HG02610 (cell line): ENCODE data around the gene VARS2.
"Not testable (repeated sequence)": the region's sequence is repeated elsewhere in the genome, so short reads cannot be mapped to it uniquely, and the experiment has no call there.

Experiments
- ATAC-seq: cut with Tn5 transposase; IDR thresholded peaks from one replicate; pipeline ENCODE4 v1.9.1; 2021; ENCODE audit warnings: mild to moderate bottlenecking, moderate library complexity; ENCODE audit not compliant: unreplicated experiment

VARS2 gene

DNA sequence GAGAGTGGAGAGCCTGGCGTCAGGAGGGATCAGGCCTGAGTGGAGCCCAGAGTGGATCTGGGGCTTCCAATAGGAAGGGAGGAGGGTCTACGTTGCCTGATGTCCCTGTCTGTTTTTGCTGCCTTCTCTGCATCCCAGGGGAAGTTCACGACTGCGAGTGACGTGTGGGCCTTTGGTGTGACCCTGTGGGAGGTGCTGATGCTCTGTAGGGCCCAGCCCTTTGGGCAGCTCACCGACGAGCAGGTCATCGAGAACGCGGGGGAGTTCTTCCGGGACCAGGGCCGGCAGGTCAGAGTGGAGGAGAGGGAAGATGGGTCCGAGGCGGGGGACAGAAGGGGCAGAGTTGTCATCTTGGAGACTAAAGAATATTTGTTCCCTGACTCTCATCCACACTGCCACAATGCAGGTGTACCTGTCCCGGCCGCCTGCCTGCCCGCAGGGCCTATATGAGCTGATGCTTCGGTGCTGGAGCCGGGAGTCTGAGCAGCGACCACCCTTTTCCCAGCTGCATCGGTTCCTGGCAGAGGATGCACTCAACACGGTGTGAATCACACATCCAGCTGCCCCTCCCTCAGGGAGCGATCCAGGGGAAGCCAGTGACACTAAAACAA is 15.2 kb upstream of the VARS2 start:
- ATAC-seq, result no peak

DNA sequence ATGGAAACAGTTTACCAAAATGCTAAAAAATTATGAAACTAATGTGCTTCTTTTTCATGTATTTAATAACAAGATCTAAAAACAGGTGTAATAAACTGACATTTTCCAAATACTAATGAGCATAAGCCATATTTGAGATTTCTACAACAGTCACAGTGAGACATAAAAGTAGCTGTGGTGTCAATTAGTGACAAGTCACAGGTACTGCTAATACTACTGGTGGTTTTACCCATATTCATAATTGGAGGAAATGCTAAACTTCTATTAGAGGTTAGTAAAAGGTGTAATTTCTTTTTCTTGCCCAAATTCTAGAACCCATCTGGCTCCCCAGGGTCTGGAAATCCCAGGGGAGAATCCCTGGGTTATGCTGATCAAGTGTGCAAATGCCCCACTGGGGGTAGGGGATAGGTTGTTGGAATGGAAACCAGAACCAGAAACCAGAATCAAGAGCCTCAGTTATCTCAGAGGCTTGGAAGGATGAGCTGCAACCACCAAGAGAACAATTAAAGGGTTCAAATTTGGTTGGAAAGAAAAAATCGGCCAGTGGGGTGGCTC is 13.1 kb upstream of the VARS2 start:
- ATAC-seq, result no peak

DNA sequence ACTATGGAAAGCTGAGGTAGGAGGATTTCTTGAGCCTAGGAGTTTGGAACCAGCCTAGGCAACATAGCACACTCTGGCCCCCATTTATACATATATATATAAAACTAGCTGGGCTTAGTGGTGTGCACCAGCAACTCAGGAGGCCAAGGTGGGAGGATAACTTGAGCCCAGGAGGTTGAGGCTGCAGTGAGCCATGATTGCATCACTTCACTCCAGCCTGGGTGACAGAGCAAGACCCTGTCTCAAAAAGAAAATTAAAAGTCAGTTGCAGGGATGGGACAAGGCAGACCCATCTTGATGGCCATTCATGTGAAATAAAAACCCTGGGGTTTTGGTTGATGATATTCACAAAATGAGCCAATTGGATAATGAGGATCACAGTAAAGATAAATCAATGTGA is 12.6 kb upstream of the VARS2 start:
- no peak for ATAC-seq

DNA sequence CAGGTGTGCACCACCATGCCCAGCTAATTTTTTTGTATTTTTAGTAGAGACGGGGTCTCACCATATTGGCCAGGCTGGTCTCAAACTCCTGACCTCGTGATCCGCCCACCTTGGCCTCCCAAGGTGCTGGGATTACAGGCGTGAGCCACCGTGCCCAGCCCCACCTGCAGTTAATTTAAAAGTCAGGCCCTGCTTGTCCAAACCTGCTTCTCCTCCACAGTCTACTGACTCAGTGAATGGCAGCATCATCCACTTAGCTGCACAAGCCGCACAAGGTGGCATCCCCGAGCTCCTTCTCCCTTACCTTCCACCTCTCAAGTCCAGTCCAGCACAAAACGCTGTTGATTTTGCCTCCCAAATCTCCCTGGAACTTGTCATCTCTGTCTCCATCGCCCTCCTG is 11.8 kb upstream of the VARS2 start:
- ATAC-seq, result not testable (repeated sequence)

DNA sequence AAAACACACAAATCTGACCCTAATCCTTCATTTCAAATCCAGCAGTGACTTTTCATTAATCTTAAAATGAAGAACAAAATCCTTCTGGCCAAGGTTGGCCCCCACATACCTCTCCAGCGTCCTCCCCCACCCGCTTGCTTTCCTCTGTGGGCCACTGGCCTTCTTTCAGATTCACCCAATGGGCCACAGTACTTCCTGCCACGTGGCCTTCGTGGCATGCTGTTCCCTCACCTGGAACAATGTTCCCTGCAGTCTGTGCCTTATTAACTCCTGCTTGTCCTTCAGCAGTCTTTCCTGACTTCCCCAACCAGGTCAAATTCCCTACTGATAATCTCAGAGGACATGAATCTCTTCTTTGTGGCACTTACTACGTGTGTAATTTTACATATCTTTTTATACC is 11.3 kb upstream of the VARS2 start:
- no peak for ATAC-seq

DNA sequence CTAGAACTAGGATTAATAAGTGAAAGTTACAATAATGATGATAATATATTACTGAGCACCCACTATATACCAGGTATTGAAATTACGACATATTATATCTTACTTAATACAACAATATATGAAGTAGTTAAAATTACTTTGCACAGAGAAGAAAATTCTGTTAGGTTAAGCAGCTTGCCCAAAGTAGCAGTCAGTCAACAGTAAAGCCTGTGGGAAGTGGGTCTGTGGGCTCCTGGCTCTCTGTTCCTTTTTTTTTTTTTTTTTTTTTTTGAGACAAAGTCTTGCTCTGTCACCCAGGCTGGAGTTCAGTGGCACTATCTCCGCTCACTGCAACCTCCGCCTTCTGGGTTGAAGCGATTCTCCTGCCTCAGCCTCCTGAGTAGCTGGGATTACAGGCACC is 10.8 kb upstream of the VARS2 start:
- ATAC-seq, result no peak

DNA sequence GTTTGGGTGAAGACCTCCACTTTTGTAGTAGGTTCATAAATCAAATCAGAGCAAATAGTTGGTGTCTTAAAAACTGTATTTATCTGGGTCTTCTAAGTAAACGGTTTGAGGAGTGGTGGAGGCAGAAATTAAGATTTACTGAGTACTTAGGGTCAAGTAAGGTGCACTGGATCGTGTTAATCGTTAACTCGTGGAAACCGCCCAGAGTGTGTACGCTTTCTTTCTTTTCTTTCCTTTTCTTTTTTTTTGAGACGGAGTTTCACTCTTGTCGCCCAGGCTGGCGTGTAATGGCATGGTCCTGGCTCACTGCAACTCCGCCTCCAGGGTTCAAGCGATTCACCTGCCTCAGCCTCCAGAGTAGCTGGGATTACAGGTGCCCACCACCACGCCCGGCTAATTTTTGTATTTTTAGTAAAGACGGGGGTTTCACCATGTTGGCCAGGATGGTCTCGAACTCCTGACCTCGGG is 6.7 kb upstream of the VARS2 start:
- not testable (repeated sequence) for ATAC-seq

DNA sequence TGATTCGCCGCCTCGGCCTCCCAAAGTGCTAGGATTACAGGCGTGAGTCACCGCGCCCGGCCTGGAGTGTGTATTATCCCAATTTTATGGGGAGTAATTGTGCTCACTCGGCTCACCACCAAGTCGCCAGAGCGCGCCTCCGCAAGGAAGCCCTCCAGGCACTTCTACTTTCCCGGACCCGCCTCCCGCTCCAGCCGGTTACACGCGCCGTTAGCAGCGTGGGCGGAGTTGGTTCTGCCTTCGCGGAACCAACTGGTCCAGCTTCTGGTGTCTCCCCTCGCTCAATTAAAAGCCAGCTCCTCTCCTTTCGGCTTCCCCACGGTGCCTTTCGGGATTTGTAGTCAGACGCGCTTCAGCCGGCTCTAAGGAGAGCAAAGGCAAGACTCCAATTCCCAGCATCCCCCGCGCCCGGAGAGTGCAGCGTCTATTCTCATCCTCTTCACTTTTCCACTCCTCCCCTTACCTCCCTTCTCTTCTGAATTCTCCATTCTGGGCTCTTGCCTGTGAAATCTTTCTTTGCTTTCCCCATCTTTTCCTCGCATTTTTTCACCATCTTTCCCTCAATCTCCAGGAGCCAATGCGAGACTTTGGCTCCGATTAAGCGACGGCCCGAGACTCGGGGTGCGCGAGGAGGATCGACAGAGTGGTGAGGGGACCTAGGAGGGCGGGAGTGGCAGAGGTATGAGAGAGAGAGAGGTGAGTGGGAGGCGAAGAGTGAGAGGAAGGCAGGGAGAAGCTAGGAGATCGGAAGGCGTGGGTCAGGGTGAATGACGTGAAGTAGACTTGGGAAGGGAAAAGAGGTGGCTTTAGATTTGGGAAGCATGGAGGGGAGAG is 6.1 kb upstream of the VARS2 start, which contains the start of gene GTF2H4:
TSS of gene GTF2H4 (plus strand) at position 450 of the 834 bp plus-strand sequence.
- peak; percentile 90 for ATAC-seq

DNA sequence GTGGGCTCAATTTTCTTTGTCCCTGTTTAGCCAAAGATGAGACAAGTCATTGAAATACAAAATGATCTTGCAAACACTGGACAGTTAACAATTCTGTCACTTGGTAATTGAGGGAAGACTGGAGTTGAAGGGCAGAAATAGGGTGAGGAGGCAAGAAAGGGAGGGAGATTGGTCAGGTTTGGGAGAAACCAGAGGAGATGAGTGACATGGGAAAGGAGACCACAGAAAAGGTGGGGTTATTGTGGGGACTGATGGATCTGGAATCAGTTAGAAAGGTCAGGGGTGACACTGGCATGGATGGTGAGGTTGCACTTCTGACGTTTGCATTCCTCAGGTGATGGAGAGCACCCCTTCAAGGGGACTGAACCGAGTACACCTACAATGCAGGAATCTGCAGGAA is 5.3 kb upstream of the VARS2 start:
- no peak for ATAC-seq

DNA sequence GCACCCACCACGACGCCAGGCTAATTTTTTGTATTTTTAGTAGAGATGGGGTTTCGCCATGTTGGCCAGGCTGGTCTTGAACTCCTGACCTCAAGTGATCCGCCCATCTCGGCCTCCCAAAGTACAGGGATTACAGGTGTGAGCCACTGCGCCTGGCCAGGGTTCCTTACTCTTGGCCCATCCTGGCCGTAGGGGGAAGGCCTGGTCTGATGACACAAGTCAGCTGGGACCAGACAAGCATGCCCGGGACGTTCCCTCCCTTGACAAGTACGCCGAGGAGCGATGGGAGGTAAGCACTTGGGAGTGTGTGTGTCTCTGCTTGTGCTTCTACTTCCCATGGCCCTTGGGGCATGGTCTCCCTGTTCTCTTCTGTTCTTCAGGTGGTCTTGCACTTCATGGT is 3.6 kb upstream of the VARS2 start:
- not testable (repeated sequence) for ATAC-seq

DNA sequence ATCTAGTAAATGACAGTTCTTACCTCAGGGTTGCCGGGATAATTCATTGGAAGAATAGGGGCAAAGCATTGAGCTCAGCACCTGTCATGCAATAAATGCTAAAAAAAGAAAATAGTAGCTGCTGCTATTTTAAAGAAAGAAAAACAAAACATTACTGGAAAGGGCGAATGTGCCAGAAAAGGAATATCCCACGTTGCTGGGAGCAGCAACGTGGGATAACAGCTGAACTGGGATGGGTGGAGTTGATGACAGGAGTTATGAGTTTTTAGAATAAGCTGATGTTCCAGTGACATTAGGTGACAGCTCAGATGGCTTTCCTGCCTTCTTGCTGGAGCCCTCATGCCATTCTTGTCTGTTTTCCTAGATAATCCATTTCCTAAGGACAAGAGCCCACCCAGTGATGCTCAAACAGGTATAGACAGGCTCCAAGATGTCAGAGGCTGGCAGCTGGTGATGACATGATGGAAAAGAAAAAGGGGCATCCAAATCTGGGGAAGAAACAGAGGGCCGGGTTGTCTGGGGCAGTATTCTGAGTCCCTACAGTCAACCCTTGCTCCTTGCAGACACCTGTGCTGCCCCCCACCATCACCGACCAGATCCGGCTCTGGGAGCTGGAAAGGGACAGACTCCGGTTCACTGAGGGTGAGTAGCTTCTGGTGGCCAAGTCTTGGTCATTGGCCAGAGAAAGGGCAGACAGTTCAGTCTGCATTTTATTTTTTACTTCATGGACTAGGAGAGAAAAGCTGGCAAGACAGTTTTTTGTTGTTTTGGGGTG is 1.1 kb upstream of the VARS2 start:
- no peak for ATAC-seq

DNA sequence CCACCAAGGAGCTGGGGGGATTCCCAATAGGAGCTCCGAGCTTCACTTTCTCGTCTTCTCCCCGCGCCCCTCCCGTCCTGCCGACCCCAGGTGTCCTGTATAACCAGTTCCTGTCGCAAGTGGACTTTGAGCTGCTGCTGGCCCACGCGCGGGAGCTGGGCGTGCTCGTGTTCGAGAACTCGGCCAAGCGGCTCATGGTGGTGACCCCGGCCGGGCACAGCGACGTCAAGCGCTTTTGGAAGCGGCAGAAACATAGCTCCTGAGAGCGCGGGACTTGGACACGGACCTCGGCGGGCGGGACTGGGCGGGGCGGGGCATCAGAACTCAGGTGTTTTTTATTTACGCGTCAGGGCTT is 340 bp upstream of the VARS2 start:
- no peak for ATAC-seq

DNA sequence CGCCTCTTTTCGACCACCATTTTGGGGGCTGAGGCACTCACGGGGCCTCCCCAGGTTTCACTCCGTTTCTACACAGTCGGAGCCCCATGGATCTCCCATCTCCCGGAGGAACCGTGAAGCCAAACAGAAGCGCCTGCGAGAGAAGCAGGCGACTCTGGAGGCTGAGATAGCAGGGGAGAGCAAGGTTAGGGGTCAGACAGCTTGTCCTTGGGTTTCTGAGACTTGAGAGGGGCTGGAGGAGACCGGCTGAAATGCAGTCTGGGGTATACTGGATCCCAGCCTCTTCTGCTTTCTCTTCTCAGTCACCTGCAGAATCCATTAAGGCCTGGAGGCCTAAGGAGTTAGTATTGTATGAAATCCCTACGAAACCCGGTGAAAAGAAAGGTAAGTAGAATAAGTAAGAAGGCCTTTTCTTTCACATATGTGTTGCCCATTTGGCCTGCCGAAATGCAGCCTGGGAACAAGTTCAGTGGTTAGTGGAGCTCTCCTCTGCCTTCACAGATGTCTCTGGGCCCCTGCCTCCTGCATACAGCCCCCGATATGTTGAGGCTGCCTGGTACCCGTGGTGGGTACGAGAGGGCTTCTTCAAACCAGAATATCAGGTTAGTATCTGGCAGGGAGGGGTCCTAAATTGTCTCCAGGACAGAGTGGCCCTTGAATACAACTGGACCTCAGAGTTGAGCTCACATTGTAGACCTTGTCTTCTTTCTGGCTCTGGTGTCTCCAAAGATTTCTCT is 984 bp downstream of the VARS2 start:
- ATAC-seq, result no peak

DNA sequence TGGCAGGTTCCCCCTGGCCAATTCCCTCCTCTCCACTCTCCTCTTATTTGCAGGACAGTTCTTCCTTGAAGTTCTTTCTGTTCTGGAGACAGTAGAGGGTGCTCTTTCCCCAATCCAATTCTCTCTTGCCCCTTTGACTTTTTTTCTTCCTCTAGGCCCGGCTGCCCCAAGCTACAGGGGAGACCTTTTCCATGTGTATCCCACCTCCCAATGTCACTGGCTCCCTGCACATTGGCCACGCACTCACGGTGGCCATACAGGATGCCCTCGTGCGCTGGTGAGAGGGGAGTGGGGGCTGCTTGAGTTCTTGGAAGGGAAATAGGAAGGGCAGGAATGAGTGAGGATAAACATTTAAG is 1.5 kb downstream of the VARS2 start:
- no peak for ATAC-seq

DNA sequence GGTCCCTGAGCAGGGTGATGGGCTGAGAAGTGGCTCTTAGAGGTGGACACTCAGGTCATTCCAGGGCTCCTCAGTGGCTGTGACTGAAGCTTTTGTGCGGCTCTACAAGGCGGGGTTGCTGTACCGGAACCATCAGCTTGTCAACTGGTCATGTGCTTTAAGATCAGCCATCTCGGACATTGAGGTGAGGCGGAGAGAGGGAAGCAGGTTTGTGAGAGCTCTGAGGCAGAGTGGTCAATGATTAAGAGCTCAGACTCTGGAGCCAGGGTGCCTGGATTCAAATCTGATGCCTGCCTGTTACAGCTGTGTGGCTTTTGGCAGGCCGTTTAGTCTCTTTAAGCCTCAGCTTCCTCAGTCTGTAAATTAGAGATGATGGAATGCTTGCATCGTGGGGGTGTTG is 3.0 kb downstream of the VARS2 start:
- ATAC-seq, result no peak

DNA sequence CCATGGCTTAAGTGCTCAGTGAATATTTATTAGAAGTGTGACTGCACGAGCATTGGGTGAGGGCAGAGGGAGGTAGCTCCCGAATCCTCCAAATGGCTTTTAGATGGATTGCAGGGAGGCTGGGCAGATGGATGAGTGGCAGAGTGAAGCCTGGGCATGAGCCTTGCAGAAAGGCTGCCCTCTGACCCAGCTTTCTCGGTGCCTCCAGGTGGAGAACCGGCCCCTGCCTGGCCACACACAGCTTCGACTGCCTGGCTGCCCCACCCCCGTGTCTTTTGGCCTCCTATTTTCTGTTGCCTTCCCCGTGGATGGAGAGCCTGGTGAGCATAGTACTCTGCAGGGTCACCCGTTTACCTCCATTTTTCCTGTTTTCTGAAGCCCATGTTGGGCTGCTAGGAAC is 3.4 kb downstream of the VARS2 start:
- no peak for ATAC-seq

DNA sequence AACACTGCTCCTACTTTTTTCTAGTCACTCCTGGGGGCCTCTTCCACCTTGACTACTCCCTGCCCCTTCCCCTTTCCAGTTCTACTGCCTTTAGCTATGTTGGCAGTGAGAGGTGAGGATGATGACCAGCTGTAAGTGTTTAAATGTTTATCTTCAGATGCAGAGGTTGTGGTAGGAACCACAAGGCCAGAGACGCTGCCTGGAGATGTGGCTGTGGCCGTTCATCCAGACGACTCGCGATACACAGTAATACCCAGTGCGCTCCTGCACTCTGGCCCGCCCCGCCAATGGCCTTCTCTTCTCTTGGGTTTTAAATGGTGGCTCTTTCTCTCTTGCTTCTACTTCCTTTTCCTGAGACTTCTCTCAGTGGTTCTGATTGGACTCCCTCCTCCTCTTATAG is 4.6 kb downstream of the VARS2 start:
- no peak for ATAC-seq

DNA sequence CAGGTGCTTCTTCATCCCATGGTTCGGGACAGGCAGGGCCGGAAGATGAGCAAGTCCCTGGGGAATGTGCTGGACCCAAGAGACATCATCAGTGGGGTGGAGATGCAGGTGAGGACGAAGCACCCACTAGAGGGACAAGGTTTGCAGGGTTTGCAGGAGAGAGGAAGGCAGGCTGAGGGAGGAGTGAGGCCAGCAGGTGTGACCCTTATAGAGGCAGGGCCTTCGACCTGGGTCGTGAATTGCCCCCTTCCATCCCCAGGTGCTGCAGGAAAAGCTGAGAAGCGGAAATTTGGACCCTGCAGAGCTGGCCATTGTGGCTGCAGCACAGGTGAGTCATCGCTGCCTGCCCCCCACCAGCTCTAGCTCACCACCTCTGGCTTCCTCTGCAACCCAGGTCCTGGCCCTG is 8.4 kb downstream of the VARS2 start:
- ATAC-seq, result no peak

DNA sequence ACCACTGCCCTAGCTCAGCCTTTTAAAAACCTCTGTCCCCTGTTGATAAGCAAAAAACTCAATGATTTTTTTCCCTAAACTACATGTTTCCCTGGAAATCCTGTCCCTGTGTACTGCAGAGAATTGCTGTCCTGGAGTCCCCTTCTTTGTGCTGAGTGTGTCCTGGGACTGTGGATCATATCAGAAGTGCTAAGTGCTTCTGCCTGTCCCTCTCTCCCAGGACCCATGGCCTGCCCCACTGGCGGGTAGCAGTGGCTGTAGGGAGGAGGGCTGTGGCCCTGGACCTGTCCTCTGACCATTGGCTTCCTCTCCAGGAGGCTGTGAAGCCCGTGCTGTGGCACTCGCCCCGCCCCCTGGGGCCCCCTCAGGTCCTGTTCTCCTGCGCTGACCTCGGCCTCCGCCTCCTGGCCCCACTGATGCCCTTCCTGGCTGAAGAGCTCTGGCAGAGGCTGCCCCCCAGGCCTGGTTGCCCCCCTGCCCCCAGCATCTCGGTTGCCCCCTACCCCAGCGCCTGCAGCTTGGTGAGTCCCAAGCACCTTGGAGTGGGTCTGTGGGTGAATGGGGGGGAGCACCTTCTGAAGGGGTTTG is 10.1 kb downstream of the VARS2 start:
- ATAC-seq, result not testable (repeated sequence)

DNA sequence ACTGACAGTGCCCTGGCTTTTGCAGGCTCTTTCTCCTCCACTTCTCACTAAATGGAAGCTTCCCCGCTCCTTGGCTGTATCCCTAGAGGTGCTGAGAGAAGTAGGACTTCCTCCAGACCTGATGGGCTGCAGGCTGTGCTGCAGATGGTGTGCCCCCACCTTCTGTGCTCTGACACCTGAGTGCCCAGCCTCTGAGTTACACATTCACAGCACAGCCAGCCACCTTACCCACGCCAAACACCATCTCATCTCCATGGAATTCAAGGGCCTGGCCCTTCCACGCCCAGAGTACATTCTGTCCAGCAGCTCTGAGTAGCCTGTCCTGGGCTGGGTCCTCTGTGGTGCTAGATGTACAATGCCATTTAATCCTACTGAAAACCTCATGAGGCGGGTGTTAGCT is 12.6 kb downstream of the VARS2 start:
- ATAC-seq, result no peak
